GM18520 (cell line): Measurements from ENCODE around the gene PKM.

Experiments
- ATAC-seq: cut with Tn5 transposase; IDR thresholded peaks from one replicate; pipeline ENCODE4 v1.9.1; 2021; ENCODE audit not compliant: unreplicated experiment

Gene PKM

DNA sequence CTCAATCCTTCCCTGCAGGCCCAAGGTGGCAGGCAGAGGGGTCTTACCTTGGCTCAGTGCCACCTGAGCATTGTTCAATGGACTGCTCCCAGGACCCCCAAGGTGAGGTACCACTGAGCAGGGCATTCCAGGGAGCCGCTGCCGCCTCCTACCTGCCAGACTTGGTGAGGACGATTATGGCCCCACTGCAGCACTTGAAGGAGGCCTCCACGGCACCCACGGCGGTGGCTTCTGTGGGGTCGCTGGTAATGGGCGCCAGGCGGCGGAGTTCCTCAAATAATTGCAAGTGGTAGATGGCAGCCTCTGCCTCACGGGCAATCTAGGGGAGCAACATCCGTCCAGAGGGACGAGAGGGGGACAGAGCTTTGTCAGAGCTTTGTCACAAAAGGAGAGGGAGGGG, 28.7 kb downstream of the PKM start:
- no peak for ATAC-seq

DNA sequence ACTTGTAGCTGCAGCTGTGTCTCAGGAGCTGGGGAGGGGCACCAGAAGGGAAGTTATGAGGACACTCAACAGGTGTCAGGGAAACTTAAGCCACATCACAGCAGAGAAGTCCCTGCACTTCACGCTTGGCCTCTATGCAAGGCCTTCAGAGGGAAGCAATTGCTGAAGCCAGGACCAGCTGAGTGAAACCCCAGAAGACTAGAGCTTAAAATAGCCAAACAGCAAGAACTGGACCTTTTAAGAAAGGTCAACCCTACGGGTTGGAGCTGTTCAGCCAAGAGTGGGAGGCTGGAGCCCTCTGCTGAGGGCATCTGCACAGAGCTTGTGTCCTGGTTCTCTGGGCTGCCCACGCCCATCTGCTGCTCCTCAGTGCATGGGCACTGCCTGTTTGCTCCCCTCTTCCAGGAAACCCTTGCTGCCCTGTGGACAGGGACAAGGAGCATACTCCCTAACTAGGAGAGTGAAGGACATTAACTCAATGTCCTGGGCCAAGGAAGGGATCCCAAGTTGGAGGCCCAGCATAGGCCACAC, 29.5 kb downstream of the PKM start:
- no peak for ATAC-seq

DNA sequence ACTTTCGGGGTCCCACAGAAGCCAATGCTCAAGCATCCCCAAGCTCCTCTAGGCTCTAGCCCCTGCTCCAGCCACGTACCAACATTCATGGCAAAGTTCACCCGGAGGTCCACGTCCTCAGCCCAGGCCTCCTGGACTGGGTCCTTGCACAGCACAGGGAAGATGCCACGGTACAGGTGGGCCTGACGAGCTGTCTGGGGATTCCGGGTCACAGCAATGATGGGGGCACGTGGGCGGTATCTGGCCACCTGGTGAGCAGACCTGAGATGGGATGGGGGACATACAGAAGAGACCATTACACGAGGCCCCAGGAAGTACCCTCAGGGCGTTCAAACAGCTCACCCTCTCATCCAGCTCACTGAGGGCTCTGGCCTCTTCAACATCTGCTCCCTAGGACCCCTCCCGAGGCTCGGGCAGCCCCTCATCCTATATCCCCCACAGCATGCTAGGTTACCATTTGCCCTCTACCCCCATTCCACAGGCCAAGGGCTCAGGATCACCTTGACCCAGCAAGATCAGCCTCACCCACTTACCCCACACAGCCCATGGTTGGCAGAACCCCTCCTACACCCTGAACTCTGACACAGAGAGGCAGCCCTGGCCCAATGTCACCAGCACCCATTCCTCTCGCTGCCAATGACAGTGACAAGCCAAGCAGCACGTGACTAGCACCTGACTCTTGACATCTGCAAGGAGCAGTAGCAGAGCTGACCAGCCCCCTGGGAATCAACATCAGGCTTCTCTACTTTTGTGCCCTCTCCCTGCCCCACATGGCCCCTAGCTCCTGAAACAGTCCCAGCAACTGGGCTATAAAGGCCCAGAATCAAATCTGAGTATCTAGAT, 30.4 kb downstream of the PKM start:
- ATAC-seq, result no peak

DNA sequence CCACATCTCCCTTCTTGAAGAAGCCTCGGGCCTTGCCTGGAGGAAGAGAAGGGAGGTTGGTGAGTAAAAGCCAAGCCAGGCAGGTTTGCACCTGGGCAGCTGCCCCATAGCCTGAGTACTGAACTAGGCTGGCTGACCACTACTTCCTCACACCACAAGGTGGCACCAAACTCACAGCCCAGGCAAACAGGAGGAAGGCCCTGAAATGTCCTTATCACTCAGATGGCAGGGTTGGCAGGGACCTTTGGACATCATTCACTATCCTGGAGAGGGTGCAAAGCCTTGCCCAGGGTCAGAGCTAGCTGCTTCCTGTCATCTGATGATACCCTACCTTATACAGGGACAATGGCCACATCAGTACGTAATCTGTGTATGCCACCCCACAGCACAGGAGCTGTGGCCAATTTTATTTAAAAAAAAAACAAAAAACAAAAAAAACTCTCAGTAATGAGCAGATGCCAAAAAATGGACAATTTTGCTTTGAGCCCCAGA, 31.2 kb downstream of the PKM start:
- ATAC-seq, result no peak

DNA sequence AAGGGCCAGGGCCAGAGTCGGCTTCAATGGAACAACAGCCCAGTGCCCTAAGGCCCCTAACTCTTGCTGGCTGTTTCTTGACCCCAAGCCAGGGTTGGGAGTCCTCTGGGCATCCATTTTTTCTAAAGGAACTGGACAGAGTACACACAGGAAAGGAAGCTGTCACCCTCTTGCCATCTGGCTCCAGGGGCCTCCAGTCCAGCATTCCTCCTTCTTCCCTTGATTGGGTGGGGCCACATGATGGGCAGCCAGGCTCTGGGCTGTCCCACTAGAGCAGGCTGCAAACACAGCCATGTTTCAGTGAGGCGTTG, 31.8 kb downstream of the PKM start:
- ATAC-seq, result no peak

DNA sequence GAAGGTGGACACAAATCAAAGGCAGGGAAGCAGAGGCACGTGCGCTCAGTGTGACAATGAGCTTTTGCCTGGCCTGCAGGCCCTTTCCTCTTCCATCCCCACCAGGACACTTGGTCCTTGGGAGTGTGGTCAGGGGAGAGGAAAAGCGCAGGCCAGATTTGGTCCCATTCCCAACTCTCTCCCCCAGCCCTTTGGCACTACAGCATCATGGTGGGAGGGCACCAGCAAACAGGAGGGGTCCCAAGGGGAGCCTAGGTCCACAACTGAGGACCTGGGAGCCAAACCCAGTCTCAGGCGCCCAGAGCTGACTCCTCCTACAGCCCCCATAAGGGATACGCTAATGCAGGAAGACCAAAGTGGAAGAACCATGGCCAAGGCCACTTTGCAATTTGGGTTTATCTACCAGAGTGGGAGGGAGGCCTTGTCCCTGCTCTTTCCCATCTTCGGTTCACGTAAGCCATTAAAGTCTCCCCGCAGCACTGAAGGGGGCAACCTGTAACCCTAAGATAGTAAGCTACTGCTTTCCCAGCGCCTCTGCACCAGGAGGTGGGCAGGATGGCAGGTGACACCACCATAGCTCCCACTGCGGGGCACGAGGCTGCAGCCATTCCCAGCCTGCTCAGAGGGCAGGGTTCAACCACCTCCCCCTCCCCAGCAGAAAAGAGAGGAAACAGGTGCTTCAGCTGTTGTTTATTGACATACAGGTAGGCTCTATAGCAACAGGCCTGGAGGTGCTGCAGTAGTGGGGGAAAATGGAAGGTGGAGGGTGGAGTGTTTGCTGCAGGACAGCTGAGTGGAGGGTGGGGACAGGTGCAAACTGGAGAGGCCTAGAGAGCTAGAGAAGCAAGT, 32.4 kb downstream of the PKM start:
- ATAC-seq, result no peak

DNA sequence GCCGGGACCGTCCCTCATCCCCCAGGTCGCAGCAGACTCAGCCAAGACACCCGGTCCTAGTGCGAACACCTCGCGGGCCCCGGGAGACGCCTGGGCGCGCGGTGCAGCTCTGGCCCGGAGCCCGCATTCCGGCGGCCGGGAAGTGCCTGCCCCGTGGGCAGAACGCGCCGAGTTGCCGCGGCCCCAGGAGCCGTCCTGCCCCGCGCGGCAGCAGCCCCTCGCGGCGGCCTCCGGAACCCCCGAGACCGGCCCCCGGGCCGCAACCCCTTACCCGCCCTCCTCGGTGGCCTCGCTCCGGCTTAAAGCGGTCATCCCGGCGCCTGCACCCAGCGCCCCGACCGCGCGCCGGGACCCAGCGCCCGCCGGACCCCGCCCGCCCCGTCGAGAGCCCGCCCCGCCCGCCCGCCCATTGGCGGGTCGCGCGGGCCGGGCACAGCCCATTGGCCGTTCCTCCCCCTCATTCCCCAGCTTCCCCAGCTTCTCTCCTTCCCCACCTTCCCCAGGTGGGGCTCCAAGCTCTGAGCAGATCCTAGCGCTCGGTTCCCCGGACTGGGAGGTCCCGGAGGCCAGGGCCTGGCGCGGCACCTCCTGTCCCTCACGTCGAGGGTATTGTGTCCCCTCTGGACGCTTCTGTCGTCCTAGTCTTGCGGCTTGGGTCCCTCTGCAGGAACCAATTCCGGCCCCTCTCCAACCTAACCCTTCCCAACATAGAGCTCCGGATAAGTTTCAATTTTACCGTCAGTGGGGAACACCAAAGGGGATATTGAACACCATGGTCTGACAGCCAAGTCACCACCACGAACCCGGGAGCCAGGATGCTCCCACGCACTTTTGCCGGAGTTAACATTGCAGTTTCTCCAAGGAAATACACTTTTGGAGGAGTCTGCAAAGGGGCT, 33.3 kb downstream of the PKM start, which contains the start of gene GRAMD2A:
GRAMD2A (minus strand) TSS at position 328 of the 896 bp plus-strand sequence.
- no peak for ATAC-seq

DNA sequence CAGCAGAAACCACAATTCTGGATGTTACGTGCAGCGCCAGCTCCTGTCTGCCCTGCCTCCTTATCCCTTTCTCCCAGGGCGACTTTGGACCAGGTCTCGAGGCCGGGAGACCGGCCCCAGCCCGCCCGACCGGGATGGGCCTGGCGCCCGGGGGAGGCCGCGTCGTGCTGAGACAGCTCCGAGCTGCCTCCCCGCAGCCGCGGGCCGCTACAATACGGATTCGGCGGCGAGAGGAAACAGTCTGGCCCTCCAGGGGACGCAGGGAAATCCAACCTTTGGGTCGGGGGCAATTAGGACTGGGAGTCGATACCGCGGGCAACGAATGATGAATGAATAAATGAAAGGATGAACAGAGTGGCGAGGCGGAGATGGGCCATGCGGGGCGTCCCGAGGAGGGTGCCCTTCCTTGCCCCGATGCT, 33.9 kb downstream of the PKM start:
- no peak for ATAC-seq

DNA sequence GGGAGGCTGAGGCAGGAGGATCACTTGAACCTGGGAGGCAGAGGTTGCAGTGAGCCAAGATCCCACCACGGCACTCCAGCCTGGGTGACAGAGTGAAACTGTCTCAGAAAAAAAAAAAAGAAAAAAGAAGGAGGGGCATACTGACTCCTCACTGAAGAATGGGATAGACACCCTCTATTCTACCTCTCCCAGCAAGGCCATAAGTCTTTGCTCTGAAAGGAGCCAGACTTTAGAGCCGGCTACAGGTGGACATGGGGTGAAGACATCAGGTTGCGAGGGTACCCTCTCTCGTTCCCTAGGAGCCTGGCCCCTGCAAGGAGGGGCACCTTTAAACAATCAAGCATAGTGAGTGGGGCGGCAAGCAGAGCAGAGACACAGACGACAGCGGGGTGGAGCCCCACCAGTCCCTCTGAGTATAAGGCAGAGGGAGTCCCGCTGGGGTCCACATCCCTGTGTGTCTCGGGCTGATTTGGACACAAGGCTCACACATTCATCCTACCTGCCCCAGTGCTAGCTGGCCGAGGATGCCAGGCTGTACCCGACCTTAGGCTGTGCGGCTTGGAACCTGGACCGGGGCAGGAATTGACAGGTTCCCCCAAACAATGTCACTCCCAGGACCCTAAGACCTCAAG, 34.5 kb downstream of the PKM start:
- ATAC-seq, result no peak

DNA sequence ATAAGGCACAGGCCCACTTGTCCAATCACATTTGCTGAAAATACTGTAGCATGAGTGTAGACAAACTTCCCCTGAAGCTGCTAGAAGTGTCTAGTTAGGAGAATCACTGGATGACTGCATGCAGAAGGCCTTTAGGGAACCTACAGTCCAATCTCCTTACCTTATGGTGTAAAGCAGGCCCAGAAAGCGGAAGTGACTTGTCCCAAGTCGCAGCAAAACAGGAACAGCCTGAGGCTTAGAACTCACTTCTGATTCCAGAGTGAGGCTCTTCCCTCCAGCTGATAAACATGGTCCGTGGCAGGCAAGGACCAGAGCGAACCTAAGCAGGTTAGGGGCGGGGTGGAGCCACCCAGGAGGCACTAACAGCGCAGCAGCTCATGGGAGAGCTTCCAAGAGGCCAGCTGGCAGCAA, 35.9 kb downstream of the PKM start:
- ATAC-seq, result no peak

DNA sequence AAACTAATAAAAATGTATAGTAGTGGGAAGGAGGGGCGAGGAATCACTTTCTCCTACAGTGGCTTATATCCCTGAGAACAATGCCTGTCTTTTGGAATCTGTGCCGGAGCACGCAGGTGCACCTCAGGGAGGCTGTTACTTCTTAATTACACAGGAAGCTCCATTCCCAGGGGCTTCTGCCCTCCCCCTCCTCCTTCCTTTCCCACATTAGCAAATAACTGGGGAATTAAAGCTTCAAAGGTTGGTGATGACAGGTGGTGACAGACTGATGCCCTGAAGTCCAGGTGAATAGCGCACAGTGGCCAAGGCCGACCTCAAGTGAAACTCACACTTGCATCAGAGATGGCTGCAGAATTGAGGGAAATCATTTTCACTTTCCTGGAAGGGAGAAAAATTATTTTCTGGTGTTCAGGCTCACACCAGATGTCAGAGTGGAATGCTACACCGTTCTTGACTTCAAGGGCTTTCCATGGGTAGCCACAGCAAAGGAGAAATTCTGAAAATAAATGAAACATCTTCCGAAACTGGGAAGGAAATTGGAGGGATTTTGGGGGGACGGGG, 37.1 kb downstream of the PKM start:
- no peak for ATAC-seq

DNA sequence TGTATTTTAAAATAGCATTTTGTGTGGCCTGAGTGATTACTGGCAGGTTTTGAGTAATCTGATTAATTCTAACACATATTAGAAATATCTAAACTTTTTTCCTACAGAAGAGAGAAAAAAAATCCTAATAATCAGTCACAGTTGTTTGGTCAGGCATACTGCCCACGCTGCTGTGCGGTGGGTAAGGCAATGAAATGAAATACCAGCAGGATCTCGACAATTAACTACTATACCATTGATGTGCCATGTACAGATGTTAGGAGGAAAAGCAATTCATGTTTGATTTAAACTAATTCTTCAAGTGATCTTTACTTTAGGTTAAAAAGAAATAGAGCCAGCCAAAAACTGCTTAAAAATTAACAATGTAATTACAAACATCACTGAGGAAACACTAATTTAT, 38.6 kb downstream of the PKM start:
- no peak for ATAC-seq

DNA sequence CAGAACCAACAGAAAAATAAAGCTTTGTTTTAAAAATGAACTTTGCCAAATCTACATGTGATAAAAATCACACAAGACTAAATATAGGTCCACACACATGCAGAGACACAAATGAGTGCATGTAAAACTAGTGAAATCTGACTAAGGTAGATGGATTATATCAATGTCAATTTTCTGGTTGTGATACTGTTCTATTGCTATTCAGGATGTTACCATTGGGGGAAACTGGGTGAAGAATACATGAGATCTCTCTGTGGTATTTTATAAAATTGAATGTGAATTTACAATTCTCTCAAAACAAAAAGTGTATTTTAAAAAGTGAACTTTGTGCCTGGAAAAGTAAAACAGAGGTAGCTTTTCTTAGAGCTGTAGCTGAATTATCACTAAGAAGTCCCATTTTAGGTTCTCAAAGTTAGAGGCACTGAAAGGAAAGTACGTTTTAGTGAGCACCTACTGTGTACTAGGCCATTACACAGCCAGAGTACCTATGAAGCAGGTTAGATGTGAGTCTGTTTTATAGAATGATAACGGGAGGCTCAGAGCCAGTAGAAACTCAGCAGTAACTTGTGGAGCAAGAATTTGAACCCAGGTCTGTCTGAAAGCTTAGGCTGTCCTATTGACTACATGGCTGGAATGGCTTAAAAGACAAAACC, 41.6 kb downstream of the PKM start:
- ATAC-seq, result no peak

DNA sequence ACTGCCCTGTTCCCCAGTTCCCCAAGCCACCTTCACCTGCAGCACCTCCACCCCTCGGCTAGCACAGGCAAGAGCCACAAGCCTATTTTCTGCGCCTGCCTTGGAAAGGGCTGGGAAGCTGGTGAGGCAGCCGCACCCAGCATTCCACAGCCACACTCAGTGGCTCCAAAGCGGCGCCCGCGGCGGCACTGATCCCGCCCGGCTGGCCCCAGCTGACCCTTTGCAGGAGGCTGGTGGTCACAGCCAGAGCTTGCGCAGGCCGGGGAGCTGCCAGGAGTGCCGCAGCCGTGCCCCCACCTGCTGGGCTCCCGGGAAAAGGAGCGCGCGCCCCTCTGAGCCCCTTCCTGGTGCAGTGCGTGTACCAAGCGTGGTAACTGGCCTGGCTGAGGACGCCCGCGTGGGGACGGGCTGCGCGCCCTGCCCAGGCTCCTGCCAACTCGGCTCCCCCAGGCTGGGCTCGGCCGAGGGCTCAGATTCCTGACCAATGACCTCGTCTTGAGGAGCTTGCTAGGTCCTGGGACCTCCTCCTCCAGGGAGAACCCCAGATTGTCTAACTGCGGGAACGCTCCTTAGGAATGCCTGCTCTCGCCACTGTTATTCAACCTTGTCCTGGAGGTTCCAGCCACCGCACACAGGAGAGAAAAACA, 46.7 kb downstream of the PKM start:
- ATAC-seq, result no peak

DNA sequence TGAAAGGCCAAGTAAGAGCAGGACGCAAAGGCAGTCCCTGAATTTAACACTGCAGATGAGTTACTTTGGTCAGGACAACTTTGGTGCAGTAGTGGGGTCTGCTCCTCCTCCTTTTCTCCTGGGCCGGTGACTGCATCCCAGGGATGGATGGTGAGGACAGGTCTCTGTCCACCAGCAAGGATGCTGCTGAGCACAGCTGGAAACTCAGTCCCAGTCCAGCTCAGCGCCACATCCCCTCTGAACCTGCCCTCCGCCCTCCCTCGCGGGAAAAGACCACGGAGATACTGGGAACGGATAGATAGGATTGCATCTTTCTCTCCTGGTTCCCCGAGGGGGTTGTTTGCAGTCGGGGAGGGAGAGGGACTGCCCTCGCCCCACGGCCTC, 47.2 kb downstream of the PKM start:
- no peak for ATAC-seq

DNA sequence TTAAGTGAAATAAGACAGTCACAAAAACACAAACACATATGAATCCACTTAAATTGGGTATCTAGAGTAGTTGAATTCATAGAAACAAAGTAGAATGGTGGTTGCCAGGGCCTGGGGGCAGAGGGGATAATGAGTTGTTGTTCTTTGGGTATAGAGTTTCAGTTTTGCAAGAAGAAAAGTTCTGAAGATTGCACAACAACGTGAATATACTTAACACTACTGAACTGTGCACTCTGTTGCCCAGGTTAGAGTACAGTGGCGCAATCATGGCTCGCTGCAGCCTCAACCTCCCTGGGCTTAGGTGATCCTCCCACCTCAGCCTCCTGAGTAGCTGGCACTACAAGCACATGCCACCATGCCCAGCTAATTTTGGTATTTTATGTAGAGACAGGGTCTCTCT, 48.3 kb downstream of the PKM start:
- ATAC-seq, result no peak

DNA sequence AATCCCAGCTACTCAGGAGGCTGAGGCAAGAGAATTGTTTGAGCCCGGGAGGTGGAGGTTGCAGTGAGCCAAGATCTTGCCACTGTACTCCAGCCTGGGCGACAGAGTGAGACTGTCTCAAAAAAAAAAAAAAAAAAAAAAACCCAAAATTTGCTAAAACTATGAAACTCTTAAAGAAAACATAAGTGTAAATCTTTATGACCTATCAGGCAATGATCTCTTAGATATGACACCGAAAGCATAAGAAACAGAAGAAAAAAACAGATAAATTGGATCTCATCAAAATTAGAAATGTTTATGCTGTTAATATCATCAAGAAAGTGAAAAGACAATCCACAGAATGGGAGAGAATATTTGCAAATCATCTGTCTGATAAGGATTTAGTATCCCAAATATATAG, 48.7 kb downstream of the PKM start:
- ATAC-seq, result no peak

DNA sequence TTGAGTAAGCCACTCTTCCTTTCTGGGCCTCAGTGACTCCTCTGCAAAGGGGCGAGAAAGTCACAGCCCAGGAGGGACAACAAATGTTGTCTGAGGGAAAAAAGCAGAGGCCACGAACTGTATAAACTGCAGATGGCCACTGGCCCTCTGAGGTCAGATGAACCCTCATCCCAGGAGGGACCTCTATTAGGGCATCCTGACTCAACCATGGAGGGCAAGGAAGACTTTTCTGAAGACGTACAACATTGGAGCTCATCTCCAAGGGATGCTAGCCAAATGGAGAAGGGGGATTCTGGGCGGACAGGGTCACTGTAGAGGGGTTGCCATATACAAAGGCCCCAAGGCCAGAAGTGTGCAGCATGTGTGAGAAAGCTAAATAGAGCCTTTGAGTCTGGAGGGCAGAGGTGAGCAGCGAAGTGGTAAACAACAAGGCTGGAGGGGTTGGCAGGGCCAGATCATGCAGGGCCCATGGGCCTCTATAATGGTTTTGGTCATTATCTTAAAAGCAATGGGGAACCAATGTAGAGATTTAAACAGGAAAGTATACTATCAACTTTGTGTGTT, 50.1 kb downstream of the PKM start:
- no peak for ATAC-seq
